ENCODE results near the gene MAN1A1.

GRCh38 chr6:119128252-119128912 lies 221.2 kb downstream of the MAN1A1 start:
- TF ChIP-seq CTCF (conservative IDR thresholded peaks at IDR 0.05; ENCODE audit: low read length) (no peak), EZH2phosphoT487 (IDR thresholded peaks at IDR 0.05; ENCODE audit: borderline replicate concordance) (no peak)

Measured in Loucy (cell line).